OCI-LY1 (cell line): ENCODE data around the gene MAPK9.

Experiments
- EZH2 ChIP-seq: fragments of 200-600 bp; sonication (generic), shearing (Covaris generic); IDR thresholded peaks from 2 replicates; pipeline ENCODE4 v1.8.0; 2017; ENCODE audit warnings: borderline replicate concordance, mixed run types, mild to moderate bottlenecking, antibody characterized with exemption, low read length, moderate library complexity, mixed read lengths
- TF ChIP-seq, protein P1 (sequence below): fragments of 200-600 bp; sonication (generic), shearing (Covaris generic); IDR thresholded peaks from 2 replicates; pipeline ENCODE4 v1.5.1; 2017; ENCODE audit warnings: mild to moderate bottlenecking, antibody characterized with exemption, low read length, moderate library complexity, mixed read lengths

DNA sequence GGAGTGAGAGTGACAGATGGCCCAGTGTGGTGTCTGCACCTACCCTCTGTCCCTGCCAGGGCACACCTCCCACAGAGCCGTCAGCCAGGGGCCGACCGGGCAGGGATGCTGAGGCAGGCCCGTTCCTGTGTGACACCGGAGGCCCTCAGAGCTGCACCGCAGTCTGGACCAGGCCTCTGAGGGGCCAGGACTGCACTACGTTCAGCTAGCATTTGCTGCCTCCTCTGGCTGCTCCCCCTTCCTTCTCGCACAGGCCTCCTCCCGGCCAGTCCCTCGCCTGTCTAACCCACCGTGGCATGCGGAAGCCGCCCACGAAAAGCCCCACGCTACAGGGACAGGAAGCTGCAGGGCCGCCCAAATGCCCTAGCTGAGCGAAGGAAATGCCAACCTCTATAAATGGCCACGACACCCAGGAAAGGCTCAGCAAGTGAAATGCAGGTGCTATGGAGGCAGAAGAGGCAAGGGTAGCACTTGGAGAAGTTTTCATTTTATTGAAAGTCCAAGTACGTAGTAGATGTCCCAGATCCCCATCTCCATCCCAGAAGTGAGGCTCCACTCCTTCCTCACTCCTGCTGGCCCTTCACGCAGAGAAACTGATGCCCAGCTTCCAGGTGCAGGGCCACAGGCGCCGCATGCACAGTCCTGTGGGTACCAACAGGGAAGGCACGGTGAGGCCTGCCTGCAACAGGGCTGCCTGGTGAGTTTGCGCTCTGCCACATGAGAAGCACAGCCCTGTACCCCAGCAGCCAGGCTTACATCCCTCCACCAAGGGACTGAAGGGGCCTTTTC is 38.7 kb downstream of the MAPK9 start:
- TF ChIP-seq, protein P1, sequence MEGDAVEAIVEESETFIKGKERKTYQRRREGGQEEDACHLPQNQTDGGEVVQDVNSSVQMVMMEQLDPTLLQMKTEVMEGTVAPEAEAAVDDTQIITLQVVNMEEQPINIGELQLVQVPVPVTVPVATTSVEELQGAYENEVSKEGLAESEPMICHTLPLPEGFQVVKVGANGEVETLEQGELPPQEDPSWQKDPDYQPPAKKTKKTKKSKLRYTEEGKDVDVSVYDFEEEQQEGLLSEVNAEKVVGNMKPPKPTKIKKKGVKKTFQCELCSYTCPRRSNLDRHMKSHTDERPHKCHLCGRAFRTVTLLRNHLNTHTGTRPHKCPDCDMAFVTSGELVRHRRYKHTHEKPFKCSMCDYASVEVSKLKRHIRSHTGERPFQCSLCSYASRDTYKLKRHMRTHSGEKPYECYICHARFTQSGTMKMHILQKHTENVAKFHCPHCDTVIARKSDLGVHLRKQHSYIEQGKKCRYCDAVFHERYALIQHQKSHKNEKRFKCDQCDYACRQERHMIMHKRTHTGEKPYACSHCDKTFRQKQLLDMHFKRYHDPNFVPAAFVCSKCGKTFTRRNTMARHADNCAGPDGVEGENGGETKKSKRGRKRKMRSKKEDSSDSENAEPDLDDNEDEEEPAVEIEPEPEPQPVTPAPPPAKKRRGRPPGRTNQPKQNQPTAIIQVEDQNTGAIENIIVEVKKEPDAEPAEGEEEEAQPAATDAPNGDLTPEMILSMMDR, result no peak
- no peak for TF ChIP-seq EZH2
